H9 (cell line): ENCODE results near the gene USP40. TPM values are rescaled to one million over a fixed set of nuclear protein-coding genes. Genes with fewer than 3 reads are reported as not detected.
A peak's percentile ranks its signal among the peaks of the same experiment; 100 is the strongest.

ENCODE experiments used
- DNase-seq: peaks from one replicate; pipeline ENCODE4 v3.0.0-alpha.2; 2017
- H2AFZ ChIP-seq: one replicate; pipeline ENCODE4 v1.6.1; 2013; ENCODE audit warnings: mild to moderate bottlenecking, low read length, control low read depth, moderate library complexity
- H2AK5ac ChIP-seq: 2 replicates; pipeline ENCODE4 v1.6.1; 2013; ENCODE audit warnings: low read length, control low read depth, mixed read lengths; ENCODE audit not compliant: insufficient read length
- H2BK120ac ChIP-seq: one replicate; pipeline ENCODE4 v1.6.1; 2013; ENCODE audit warnings: low read depth, mild to moderate bottlenecking, low read length, control low read depth, inconsistent platforms; ENCODE audit not compliant: poor library complexity, severe bottlenecking
- H2BK12ac ChIP-seq: 2 replicates; pipeline ENCODE4 v1.6.1; 2013; ENCODE audit warnings: low read length, control low read depth, mixed read lengths, low read depth; ENCODE audit not compliant: insufficient read length
- H2BK15ac ChIP-seq: 2 replicates; pipeline ENCODE4 v1.6.1; 2013; ENCODE audit warnings: low read depth, low read length, control low read depth
- H2BK20ac ChIP-seq: one replicate; pipeline ENCODE4 v1.6.1; 2013; ENCODE audit warnings: low read depth, mild to moderate bottlenecking, low read length, control low read depth, inconsistent platforms; ENCODE audit not compliant: poor library complexity, severe bottlenecking
- H2BK5ac ChIP-seq: 2 replicates; pipeline ENCODE4 v1.6.1; 2013; ENCODE audit warnings: low read length, control low read depth, mixed read lengths; ENCODE audit not compliant: insufficient read length
- H3K14ac ChIP-seq: 2 replicates; pipeline ENCODE4 v1.6.1; 2013; ENCODE audit warnings: low read length, control low read depth; ENCODE audit not compliant: insufficient read depth
- H3K18ac ChIP-seq: 2 replicates; pipeline ENCODE4 v1.6.1; 2013; ENCODE audit warnings: low read depth, mild to moderate bottlenecking, mixed read lengths, low read length, control low read depth; ENCODE audit not compliant: insufficient read length
- H3K23ac ChIP-seq: 2 replicates; pipeline ENCODE4 v1.6.1; 2013; ENCODE audit warnings: low read length, control low read depth, mixed read lengths, low read depth; ENCODE audit not compliant: insufficient read length
- H3K23me2 ChIP-seq: 2 replicates; pipeline ENCODE4 v1.6.1; 2013; ENCODE audit warnings: low read depth, mild to moderate bottlenecking, mixed read lengths, low read length, control low read depth; ENCODE audit not compliant: insufficient read length, poor library complexity, severe bottlenecking
- H3K27ac ChIP-seq: 2 replicates; pipeline ENCODE4 v1.5.1; 2013; ENCODE audit warnings: low read length, control low read depth, mixed read lengths, low read depth; ENCODE audit not compliant: insufficient read length
- H3K27me3 ChIP-seq: 2 replicates; pipeline ENCODE4 v1.6.1; 2013; ENCODE audit warnings: low read length, control low read depth, inconsistent platforms; ENCODE audit not compliant: insufficient read depth
- H3K4ac ChIP-seq: 2 replicates; pipeline ENCODE4 v1.6.1; 2013; ENCODE audit warnings: low read depth, mild to moderate bottlenecking, control low read depth, inconsistent platforms, low read length, moderate library complexity
- H3K4me1 ChIP-seq: 2 replicates; pipeline ENCODE4 v1.6.1; 2013; ENCODE audit warnings: low read length, control low read depth, inconsistent platforms; ENCODE audit not compliant: insufficient read depth
- H3K4me2 ChIP-seq: 2 replicates; pipeline ENCODE4 v1.6.1; 2013; ENCODE audit warnings: low read length, control low read depth, mixed read lengths; ENCODE audit not compliant: insufficient read length, insufficient read depth
- H3K56ac ChIP-seq: 2 replicates; pipeline ENCODE4 v1.6.1; 2013; ENCODE audit warnings: low read depth, mild to moderate bottlenecking, mixed read lengths, low read length, control low read depth; ENCODE audit not compliant: insufficient read length
- H3K79me1 ChIP-seq: 2 replicates; pipeline ENCODE4 v1.6.1; 2013; ENCODE audit warnings: low read depth, mild to moderate bottlenecking, moderate library complexity, low read length, control low read depth, inconsistent platforms; ENCODE audit not compliant: insufficient read depth, poor library complexity, severe bottlenecking
- H3K79me2 ChIP-seq: 2 replicates; pipeline ENCODE4 v1.6.1; 2013; ENCODE audit warnings: low read length, control low read depth, inconsistent platforms; ENCODE audit not compliant: insufficient read depth
- H3K9ac ChIP-seq: 2 replicates; pipeline ENCODE4 v1.6.1; 2013; ENCODE audit warnings: low read length, control low read depth, mixed read lengths; ENCODE audit not compliant: insufficient read length; ENCODE audit errors: extremely low read depth
- H3K9me3 ChIP-seq: one replicate; pipeline ENCODE4 v1.6.1; 2013; ENCODE audit warnings: low read depth, low read length, inconsistent platforms; ENCODE audit not compliant: control insufficient read depth
- H3T11ph ChIP-seq: one replicate; pipeline ENCODE4 v1.6.1; 2013; ENCODE audit warnings: mild to moderate bottlenecking, low read length, control low read depth, inconsistent platforms
- H4K20me1 ChIP-seq: one replicate; pipeline ENCODE4 v1.6.1; 2013; ENCODE audit not compliant: control insufficient read depth, insufficient read length, insufficient read depth
- H4K5ac ChIP-seq: 2 replicates; pipeline ENCODE4 v1.6.1; 2013; ENCODE audit warnings: low read depth, mild to moderate bottlenecking, mixed read lengths, low read length, control low read depth; ENCODE audit not compliant: insufficient read length
- H4K8ac ChIP-seq: replicated peaks from 2 replicates; pipeline ENCODE4 v1.6.1; 2013; ENCODE audit warnings: low read length, control low read depth, mixed read lengths, low read depth; ENCODE audit not compliant: insufficient read length
- H4K91ac ChIP-seq: 2 replicates; pipeline ENCODE4 v1.6.1; 2013; ENCODE audit warnings: low read depth, mild to moderate bottlenecking, moderate library complexity, mixed read lengths, low read length, control low read depth; ENCODE audit not compliant: insufficient read length
- H3K27ac Mint-ChIP-seq, 3 experiments: 2 replicates in 2 of 3; 3 replicates in 1 of 3; pipeline ENCODE4 v1.8.0; 2020 to 2021; ENCODE audit warnings: mixed read lengths in 3 of 3, mild to moderate bottlenecking in 1 of 3, moderate library complexity in 1 of 3
- H3K27me3 Mint-ChIP-seq: 2 replicates; pipeline ENCODE4 v1.8.0; 2021; ENCODE audit warnings: low read depth, mild to moderate bottlenecking, moderate library complexity, mixed read lengths
- H3K36me3 Mint-ChIP-seq, 3 experiments: 2 replicates in 2 of 3; 3 replicates in 1 of 3; pipeline ENCODE4 v1.8.0; 2020 to 2021; ENCODE audit warnings: low read depth in 3 of 3, mixed read lengths in 3 of 3; ENCODE audit not compliant: insufficient read depth in 1 of 3
- H3K4me1 Mint-ChIP-seq, 2 experiments: 2 replicates each; pipeline ENCODE4 v1.8.0; 2020; ENCODE audit warnings: mixed read lengths in 2 of 2
- H3K4me3 Mint-ChIP-seq, 2 experiments: 2 replicates in 1 of 2; 3 replicates in 1 of 2; pipeline ENCODE4 v1.8.0; 2020 to 2021; ENCODE audit warnings: mild to moderate bottlenecking in 2 of 2, mixed read lengths in 2 of 2, moderate library complexity in 1 of 2
- H3K9me3 Mint-ChIP-seq, 2 experiments: 2 replicates in 1 of 2; 3 replicates in 1 of 2; pipeline ENCODE4 v1.8.0; 2020; ENCODE audit warnings: mild to moderate bottlenecking in 2 of 2, mixed read lengths in 2 of 2, moderate library complexity in 1 of 2
- WGBS: extraction: QIAGEN DNeasy Blood & Tissue Kit; methylation state at CpG from one replicate; pipeline ENCODE4 v1.1.7; 2013; ENCODE audit warnings: missing lambda C conversion rate, low lambda C conversion rate, mixed read lengths; ENCODE audit not compliant: insufficient read length; ENCODE audit errors: extremely low coverage; 5-methylcytosine and 5-hydroxymethylcytosine counted together
- total RNA-seq: library from RNA; stranded (reverse); gene quantifications from 2 replicates; pipeline ENCODE4 v1.2.1, GENCODE V29; 2021
- TF ChIP-seq, protein P1 (sequence below): fragments of 200-600 bp; sonication (generic); conservative IDR thresholded peaks from 3 replicates; pipeline ENCODE4 v1.8.0; 2021; ENCODE audit warnings: antibody characterized with exemption, mild to moderate bottlenecking

Gene USP40
- total RNA-seq, 1 experiment from 2014 or later: 7.5 TPM

DNA sequence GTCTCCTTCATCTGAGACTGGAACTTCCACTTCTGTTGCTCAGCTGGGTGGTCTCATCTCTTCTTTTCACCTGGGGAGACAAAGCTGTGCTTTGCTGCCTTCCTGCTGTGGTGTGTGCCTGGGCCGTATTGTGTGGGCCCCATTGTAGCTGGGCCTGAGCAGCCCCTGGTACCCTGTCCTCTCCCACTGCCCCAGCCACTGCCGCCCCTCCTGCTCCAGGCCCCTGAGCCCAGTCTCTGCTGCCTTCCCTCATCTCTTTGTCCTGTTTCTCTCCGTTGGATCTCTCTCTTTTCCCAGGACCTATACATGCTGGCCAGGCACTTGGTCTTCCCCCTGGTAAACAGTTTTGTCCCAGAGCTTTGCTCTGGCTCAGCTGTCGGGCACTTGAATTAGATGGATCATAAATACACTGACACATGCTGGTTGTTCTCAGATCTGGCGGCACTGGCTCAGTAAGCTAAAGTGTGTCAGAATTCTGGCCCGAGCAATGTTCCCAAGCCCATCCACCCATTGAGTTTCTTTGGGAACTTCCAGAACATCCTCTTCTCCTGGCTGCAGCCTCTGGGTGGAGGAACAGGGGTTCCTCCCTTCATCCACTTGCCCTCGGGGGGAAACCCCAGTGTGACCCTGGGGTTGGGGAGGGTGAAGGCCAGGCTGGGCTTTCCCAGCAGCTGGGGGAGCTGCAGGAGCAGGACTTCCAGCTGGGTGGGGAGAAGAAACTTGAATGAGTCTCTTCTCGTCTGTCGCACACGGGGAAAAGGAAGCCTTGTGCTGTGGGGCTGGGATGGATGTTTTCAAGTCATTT lies 113.3 kb downstream of the USP40 start:
- H3K23ac ChIP-seq: no peak overlapping the region
- no peak overlapping the region for H4K8ac ChIP-seq
- no peaks in the 10 kb centered on the region for H3K9me3 ChIP-seq
- H3K79me2 ChIP-seq: no peaks in the 10 kb centered on the region
- no peak overlapping the region for H2BK120ac ChIP-seq
- H3K56ac ChIP-seq: no peak overlapping the region
- no peaks in the 10 kb centered on the region for H4K20me1 ChIP-seq
- H2BK20ac ChIP-seq: no peak overlapping the region
- no peaks in the 10 kb centered on the region for H3K79me1 ChIP-seq
- no peaks in the 10 kb centered on the region for H3K23me2 ChIP-seq
- H3K4me1 Mint-ChIP-seq: peaks cover 5 to 12% of the 10 kb centered on the region in 2 experiments
- no peak overlapping the region for H2BK5ac ChIP-seq
- H3K9me3 Mint-ChIP-seq: no peaks in the 10 kb centered on the region
- no peak overlapping the region for H3K9ac ChIP-seq
- no peaks in the 10 kb centered on the region for H3K27me3 Mint-ChIP-seq
- H3K36me3 Mint-ChIP-seq: peaks cover 16 to 51% (median 44%) of the 10 kb centered on the region in 3 experiments; a peak in 6 of 7 replicates
- no peak overlapping the region for H3K18ac ChIP-seq
- H3K4me3 Mint-ChIP-seq: no peak overlapping the region
- no peak for DNase-seq
- H3K4me1 ChIP-seq: 0 out of 2 replicates have a peak, but pooled peaks cover 2% of the 10 kb centered on the region
- H3K14ac ChIP-seq: no peak overlapping the region
- H4K91ac ChIP-seq: no peak overlapping the region
- no peak overlapping the region for H4K5ac ChIP-seq
- no peak overlapping the region for H2AFZ ChIP-seq
- H2BK15ac ChIP-seq: no peak overlapping the region
- H2BK12ac ChIP-seq: no peak overlapping the region
- TF ChIP-seq, protein P1, sequence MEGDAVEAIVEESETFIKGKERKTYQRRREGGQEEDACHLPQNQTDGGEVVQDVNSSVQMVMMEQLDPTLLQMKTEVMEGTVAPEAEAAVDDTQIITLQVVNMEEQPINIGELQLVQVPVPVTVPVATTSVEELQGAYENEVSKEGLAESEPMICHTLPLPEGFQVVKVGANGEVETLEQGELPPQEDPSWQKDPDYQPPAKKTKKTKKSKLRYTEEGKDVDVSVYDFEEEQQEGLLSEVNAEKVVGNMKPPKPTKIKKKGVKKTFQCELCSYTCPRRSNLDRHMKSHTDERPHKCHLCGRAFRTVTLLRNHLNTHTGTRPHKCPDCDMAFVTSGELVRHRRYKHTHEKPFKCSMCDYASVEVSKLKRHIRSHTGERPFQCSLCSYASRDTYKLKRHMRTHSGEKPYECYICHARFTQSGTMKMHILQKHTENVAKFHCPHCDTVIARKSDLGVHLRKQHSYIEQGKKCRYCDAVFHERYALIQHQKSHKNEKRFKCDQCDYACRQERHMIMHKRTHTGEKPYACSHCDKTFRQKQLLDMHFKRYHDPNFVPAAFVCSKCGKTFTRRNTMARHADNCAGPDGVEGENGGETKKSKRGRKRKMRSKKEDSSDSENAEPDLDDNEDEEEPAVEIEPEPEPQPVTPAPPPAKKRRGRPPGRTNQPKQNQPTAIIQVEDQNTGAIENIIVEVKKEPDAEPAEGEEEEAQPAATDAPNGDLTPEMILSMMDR: no peak
- no peak overlapping the region for H3K4me2 ChIP-seq
- no peak overlapping the region for H3K27ac ChIP-seq
- no peak overlapping the region for H2AK5ac ChIP-seq
- H3K27ac Mint-ChIP-seq: peak overlapping the region in 2 of 3 experiments; percentile 55 to 64; a peak in 4 of 7 replicates
- no CpG with 5 or more reads among the region's 10 CpGs for WGBS
- no peaks in the 10 kb centered on the region for H3K27me3 ChIP-seq
- H3K4ac ChIP-seq: no peak overlapping the region
- no peak overlapping the region for H3T11ph ChIP-seq
